ENCODE results near the gene REEP1. TPM values are rescaled to one million over a fixed set of nuclear protein-coding genes. Genes with fewer than 3 reads are reported as not detected.

REEP1 gene
- total and polyA plus RNA-seq, 3 donors from 2014 or later = 112 to 342 (median 241) TPM

DNA sequence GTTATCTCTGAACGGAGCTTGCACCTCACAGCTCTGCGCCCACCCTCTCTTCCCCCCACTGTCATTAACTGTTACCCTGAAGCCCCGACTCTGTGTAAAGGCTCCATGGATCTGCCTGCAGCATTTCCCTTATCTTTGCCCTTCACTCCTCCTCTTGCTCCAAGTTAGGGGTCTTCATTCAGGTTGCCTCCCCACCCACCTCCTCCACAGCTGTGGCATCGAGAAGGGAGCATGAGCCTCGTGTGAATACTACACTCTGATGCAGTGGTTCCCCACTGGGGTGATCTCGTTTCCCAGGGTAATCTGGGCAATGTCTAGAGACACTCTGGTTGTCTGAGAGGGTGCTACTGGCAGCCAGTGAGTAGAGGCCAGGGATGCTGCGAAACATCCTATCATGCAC, 51.4 kb downstream of the REEP1 start:
- no peaks in the 10 kb centered on the region for H3K27me3 ChIP-seq
- TF ChIP-seq POLR2A (IDR thresholded peaks at IDR 0.05) = no peak
- TF ChIP-seq, protein P1, sequence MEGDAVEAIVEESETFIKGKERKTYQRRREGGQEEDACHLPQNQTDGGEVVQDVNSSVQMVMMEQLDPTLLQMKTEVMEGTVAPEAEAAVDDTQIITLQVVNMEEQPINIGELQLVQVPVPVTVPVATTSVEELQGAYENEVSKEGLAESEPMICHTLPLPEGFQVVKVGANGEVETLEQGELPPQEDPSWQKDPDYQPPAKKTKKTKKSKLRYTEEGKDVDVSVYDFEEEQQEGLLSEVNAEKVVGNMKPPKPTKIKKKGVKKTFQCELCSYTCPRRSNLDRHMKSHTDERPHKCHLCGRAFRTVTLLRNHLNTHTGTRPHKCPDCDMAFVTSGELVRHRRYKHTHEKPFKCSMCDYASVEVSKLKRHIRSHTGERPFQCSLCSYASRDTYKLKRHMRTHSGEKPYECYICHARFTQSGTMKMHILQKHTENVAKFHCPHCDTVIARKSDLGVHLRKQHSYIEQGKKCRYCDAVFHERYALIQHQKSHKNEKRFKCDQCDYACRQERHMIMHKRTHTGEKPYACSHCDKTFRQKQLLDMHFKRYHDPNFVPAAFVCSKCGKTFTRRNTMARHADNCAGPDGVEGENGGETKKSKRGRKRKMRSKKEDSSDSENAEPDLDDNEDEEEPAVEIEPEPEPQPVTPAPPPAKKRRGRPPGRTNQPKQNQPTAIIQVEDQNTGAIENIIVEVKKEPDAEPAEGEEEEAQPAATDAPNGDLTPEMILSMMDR (IDR thresholded peaks at IDR 0.05) = no peak
- peaks cover 21% of the 10 kb centered on the region for H3K4me1 ChIP-seq
- no peaks in the 10 kb centered on the region for H3K36me3 ChIP-seq (ENCODE audit: low read depth, missing control alignments)
- H3K9me3 ChIP-seq = no peaks in the 10 kb centered on the region
- no peak overlapping the region for H3K27ac ChIP-seq
- intact Hi-C loops (cut with DNase I; ENCODE audit: low total_unique reads) = no loop called here
- H3K4me3 ChIP-seq = no peak overlapping the region
- 68 to 73% methylated on average over 7 of the region's 7 CpGs for WGBS, 2 donors
- DNase-seq = no peak

DNA sequence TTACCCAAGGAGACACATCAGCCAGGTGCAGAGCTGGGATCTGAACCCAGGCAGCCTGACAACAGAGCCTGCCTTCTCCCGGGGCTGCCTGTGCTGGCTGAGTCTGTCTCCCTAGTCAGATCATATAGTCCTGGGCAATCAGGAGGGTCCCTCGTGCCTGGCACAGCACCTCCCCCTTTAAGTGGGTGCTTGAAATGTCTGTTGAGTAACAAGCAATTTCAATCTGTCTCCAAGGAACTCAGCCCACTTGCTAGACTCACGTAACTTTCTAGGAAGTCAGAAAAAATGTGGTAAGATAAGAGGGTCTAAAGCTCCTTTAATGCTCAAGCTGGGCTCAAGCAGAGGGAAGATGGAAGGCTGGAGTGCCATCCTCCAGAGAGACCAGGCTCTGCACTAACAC, 51.9 kb downstream of the REEP1 start:
- Histone ChIP-seq H3K4me3 (no peak overlapping the region), H3K9me3 (no peaks in the 10 kb centered on the region), H3K27me3 (no peaks in the 10 kb centered on the region), H3K36me3 (ENCODE audit: low read depth, missing control alignments) (no peaks in the 10 kb centered on the region), H3K4me1 (peaks cover 22% of the 10 kb centered on the region), H3K27ac (peak overlapping the region in 1 of 2 donors; percentile 15)
- intact Hi-C loops (cut with DNase I; ENCODE audit: low total_unique reads) = no loop called here
- DNase-seq = no peak
- 67 to 85% methylated on average over 3 of the region's 3 CpGs for WGBS, 2 donors
- TF ChIP-seq, protein P1 (IDR thresholded peaks at IDR 0.05) = no peak
- no peak for TF ChIP-seq POLR2A (IDR thresholded peaks at IDR 0.05)

DNA sequence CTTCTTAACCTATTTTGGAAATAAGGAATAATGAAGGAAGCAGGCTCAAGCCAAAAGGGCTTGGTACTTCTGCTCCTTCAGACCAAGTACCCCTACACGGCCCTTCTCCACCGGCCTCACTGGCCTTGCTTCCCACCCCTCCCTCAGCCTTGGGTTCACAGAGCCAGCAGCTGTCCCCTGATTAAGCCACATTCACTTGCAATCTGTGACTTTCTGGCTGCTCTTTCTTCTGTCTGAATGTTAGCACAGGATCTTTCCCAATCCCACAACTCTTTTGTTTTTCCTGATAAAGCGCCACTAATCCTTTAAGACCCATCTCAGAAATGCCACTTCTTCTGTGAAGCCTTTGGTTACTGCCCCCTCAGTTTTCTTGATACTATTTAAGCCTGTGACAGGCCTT, 52.4 kb downstream of the REEP1 start:
- TF ChIP-seq POLR2A (IDR thresholded peaks at IDR 0.05) = no peak
- TF ChIP-seq, protein P1 (IDR thresholded peaks at IDR 0.05) = no peak
- no peak overlapping the region for H3K4me3 ChIP-seq
- H3K36me3 ChIP-seq (ENCODE audit: low read depth, missing control alignments) = no peaks in the 10 kb centered on the region
- H3K27ac ChIP-seq = peak overlapping the region; percentile 15 to 56
- H3K9me3 ChIP-seq = no peaks in the 10 kb centered on the region
- H3K4me1 ChIP-seq = peaks cover 26% of the 10 kb centered on the region
- H3K27me3 ChIP-seq = no peaks in the 10 kb centered on the region
- intact Hi-C loops (cut with DNase I; ENCODE audit: low total_unique reads) = no loop called here
- DNase-seq = no peak
- 53 to 75% methylated on average over 3 of the region's 3 CpGs for WGBS, 2 donors

DNA sequence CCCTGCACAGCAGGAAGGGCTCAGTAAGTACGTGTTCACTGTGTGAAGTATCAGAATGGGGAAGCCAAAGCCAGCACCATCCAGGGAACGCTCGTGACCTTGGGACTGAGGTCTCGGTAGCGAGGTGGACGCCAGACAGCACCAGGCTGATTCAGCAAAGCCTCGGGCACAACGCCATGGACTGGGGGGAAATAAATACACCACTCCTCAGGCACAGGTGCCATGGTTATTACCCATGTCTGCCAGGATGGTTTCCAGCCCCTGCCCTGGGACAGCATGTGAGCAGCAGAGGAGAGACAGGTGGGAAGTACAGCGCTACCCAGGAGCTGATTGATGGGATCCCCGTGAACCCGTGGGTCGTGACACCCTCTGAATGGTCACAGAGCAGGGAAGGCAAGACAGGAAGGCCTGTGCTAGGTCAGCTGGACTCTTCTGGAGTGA, 53.0 kb downstream of the REEP1 start:
- H3K4me1 ChIP-seq = peaks cover 26% of the 10 kb centered on the region
- 61 to 63% methylated on average over 10 to 12 of the region's 12 CpGs for WGBS, 2 donors
- TF ChIP-seq POLR2A (IDR thresholded peaks at IDR 0.05) = no peak
- TF ChIP-seq, protein P1 (IDR thresholded peaks at IDR 0.05) = no peak
- no peaks in the 10 kb centered on the region for H3K27me3 ChIP-seq
- H3K36me3 ChIP-seq (ENCODE audit: low read depth, missing control alignments) = no peaks in the 10 kb centered on the region
- DNase-seq = no peak
- peak overlapping the region in 1 of 2 donors; percentile 56 for H3K27ac ChIP-seq
- H3K9me3 ChIP-seq = no peaks in the 10 kb centered on the region
- H3K4me3 ChIP-seq = no peak overlapping the region
- intact Hi-C loops (cut with DNase I; ENCODE audit: low total_unique reads) = no loop called here

DNA sequence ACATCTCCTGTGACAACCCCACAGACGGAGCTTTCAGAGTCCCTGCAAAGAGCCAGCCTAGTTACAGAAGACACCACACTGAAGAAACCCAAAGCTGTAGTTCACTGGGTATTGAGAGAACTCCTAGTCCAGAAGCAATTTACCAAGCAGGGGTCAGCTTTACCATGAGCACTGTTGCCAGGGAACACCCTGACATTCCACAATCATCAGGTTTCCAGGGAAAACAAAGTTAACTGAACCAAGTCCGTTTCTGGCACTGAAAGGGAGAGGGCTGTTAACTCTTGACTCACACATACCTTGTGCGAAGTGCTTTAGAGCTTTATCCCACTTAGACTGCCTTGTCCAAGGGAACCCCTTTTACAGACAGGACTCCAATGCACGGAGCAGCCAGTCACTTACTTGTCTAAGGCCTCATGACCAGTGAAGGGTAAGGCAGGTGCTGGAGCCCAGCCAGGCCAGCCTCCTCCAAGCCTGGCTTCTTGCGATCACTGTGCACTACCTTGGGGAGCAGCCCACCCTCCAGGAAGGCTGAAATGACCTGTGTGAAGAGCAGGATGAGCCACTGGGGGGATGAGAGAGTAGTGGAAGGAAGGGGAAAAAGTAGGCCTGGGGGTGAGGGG, 53.9 kb downstream of the REEP1 start:
- intact Hi-C loops (cut with DNase I; ENCODE audit: low total_unique reads) = no loop called here
- TF ChIP-seq POLR2A (IDR thresholded peaks at IDR 0.05) = no peak
- Histone ChIP-seq H3K4me3 (no peak overlapping the region), H3K36me3 (ENCODE audit: low read depth, missing control alignments) (no peaks in the 10 kb centered on the region), H3K4me1 (peaks cover 26% of the 10 kb centered on the region), H3K27ac (peak overlapping the region; percentile 12 to 56), H3K9me3 (no peaks in the 10 kb centered on the region), H3K27me3 (no peaks in the 10 kb centered on the region)
- DNase-seq = no peak
- 64 to 71% methylated on average over 5 of the region's 5 CpGs for WGBS, 2 donors

All from testis (tissue), 3 donors.